GM21390 (cell line): ENCODE results near the gene CWF19L1.

Source experiments
- ATAC-seq: cut with Tn5 transposase; IDR thresholded peaks from one replicate; pipeline ENCODE4 v1.9.1; 2021; ENCODE audit not compliant: unreplicated experiment

CWF19L1 gene

GRCh38 chr10:100182908-100183307, 84.5 kb downstream of the CWF19L1 start:
- no peak for ATAC-seq
